ENCODE results near the gene KITLG.
"Not testable (repeated sequence)": the region's sequence is repeated elsewhere in the genome, so short reads cannot be mapped to it uniquely, and the experiment has no call there.

KITLG gene

GRCh38 chr12:88580051-88580871 lies at the start of gene KITLG:
TSS of gene KITLG (minus strand) at chr12:88580471. CDS start at chr12:88580278, 193 bp downstream.
- peak; percentile 90 for DNase-seq

GRCh38 chr12:88628856-88629509 lies 48.7 kb upstream of the KITLG start:
- DNase-seq = no peak

GRCh38 chr12:88628035-88628434 lies 47.8 kb upstream of the KITLG start:
- DNase-seq = not testable (repeated sequence)

- no peak for DNase-seq
Observed at GRCh38 chr12:88627501-88627900, 47.2 kb upstream of the KITLG start.

- DNase-seq = no peak
Observed at GRCh38 chr12:88625356-88625755, 45.1 kb upstream of the KITLG start.

- DNase-seq = peak; percentile 59
Observed at GRCh38 chr12:88624911-88625310, 44.6 kb upstream of the KITLG start.

- no peak for DNase-seq
Observed at GRCh38 chr12:88623777-88624548, 43.7 kb upstream of the KITLG start.

GRCh38 chr12:88617352-88617751 lies 37.1 kb upstream of the KITLG start:
- DNase-seq = no peak

- peak; percentile 15 for DNase-seq
Observed at GRCh38 chr12:88615490-88615889, 35.2 kb upstream of the KITLG start.

- no peak for DNase-seq
Observed at GRCh38 chr12:88604646-88605045, 24.4 kb upstream of the KITLG start.

GRCh38 chr12:88600272-88600671 lies 20.0 kb upstream of the KITLG start:
- peak; percentile 78 for DNase-seq

- DNase-seq = no peak
Observed at GRCh38 chr12:88597365-88597764, 17.1 kb upstream of the KITLG start.

GRCh38 chr12:88595697-88596096 lies 15.4 kb upstream of the KITLG start:
- no peak for DNase-seq

- no peak for DNase-seq
Observed at GRCh38 chr12:88594780-88595179, 14.5 kb upstream of the KITLG start.

- no peak for DNase-seq
Observed at GRCh38 chr12:88591343-88591742, 11.1 kb upstream of the KITLG start.

GRCh38 chr12:88590851-88591250 lies 10.6 kb upstream of the KITLG start:
- DNase-seq = no peak

- no peak for DNase-seq
Observed at GRCh38 chr12:88585077-88585476, 4.8 kb upstream of the KITLG start.

GRCh38 chr12:88579601-88580050 lies 645 bp downstream of the KITLG start:
- peak; percentile 47 for DNase-seq

- DNase-seq = peak; percentile 61
Observed at GRCh38 chr12:88579161-88579517, 1.1 kb downstream of the KITLG start.

- DNase-seq = peak; percentile 65
Observed at GRCh38 chr12:88578276-88579160, 1.8 kb downstream of the KITLG start.

GRCh38 chr12:88577537-88577936 lies 2.7 kb downstream of the KITLG start:
- DNase-seq = peak; percentile 78

GRCh38 chr12:88576866-88577265 lies 3.4 kb downstream of the KITLG start:
- no peak for DNase-seq
